NCI-H146 treated with DMSO at 0.1 percent for 48 hours (cell line): ENCODE data around the gene NEURL2.

Source experiments
- DNase-seq: peaks from one replicate; lab custom pipeline; 2025; ENCODE audit not compliant: unreplicated experiment; lab: John Stamatoyannopoulos, UW

The NEURL2 gene

GRCh38 chr20:45848421-45848820 lies 42.6 kb downstream of the NEURL2 start:
- no peak for DNase-seq

- DNase-seq, result no peak
Observed at GRCh38 chr20:45845452-45845851, 45.6 kb downstream of the NEURL2 start.

- DNase-seq, result no peak
Observed at GRCh38 chr20:45843506-45843905, 47.5 kb downstream of the NEURL2 start.

GRCh38 chr20:45842169-45842812 lies 48.7 kb downstream of the NEURL2 start:
- DNase-seq, result no peak

GRCh38 chr20:45841407-45842129 lies 49.4 kb downstream of the NEURL2 start:
- no peak for DNase-seq

- DNase-seq, result no peak
Observed at GRCh38 chr20:45840700-45841198, 50.3 kb downstream of the NEURL2 start.
